HG02642 (cell line): ENCODE data around the gene BRMS1.
A peak's percentile ranks its signal among the peaks of the same experiment; 100 is the strongest.

Experiments used
- ATAC-seq: cut with Tn5 transposase; IDR thresholded peaks from one replicate; pipeline ENCODE4 v1.9.1; 2021; ENCODE audit warnings: mild to moderate bottlenecking; ENCODE audit not compliant: unreplicated experiment, poor library complexity

BRMS1 gene

GRCh38 chr11:66338276-66339161 is 6.4 kb downstream of the BRMS1 start:
- no peak for ATAC-seq

- ATAC-seq, result no peak
Measured at GRCh38 chr11:66337103-66337899, 7.6 kb downstream of the BRMS1 start.

GRCh38 chr11:66336234-66337102 is 8.4 kb downstream of the BRMS1 start, which contains the start of gene RIN1:
Gene RIN1 (minus strand): TSS chr11:66336434. CDS start chr11:66336402, 32 bp downstream.
- peak; percentile 49 for ATAC-seq

GRCh38 chr11:66335531-66336233 is 9.2 kb downstream of the BRMS1 start:
- no peak for ATAC-seq

- ATAC-seq, result no peak
Measured at GRCh38 chr11:66334605-66335442, 10.1 kb downstream of the BRMS1 start.

- no peak for ATAC-seq
Measured at GRCh38 chr11:66333896-66334604, 10.9 kb downstream of the BRMS1 start.

GRCh38 chr11:66333220-66333877 is 11.6 kb downstream of the BRMS1 start:
- no peak for ATAC-seq

- ATAC-seq, result no peak
Measured at GRCh38 chr11:66332371-66333219, 12.3 kb downstream of the BRMS1 start.

- ATAC-seq, result no peak
Measured at GRCh38 chr11:66331542-66332370, 13.1 kb downstream of the BRMS1 start.

GRCh38 chr11:66330931-66331330 is 14.0 kb downstream of the BRMS1 start:
- ATAC-seq, result no peak

GRCh38 chr11:66329165-66329673 is 15.7 kb downstream of the BRMS1 start:
- ATAC-seq, result no peak

GRCh38 chr11:66328302-66329144 is 16.4 kb downstream of the BRMS1 start:
- peak; percentile 60 for ATAC-seq

GRCh38 chr11:66328031-66328301 is 16.9 kb downstream of the BRMS1 start:
- ATAC-seq, result peak; percentile 7

- ATAC-seq, result no peak
Measured at GRCh38 chr11:66327171-66328030, 17.5 kb downstream of the BRMS1 start.
